Measurements from ENCODE around the gene CACNA1G. TPM values are rescaled to one million over a fixed set of nuclear protein-coding genes. Genes with fewer than 3 reads are reported as not detected.

Gene CACNA1G
- polyA plus RNA-seq, 1 donor (not counting 4 experiments of a cell fraction or from before 2014, with no cell fraction given) = 0.07 TPM

DNA sequence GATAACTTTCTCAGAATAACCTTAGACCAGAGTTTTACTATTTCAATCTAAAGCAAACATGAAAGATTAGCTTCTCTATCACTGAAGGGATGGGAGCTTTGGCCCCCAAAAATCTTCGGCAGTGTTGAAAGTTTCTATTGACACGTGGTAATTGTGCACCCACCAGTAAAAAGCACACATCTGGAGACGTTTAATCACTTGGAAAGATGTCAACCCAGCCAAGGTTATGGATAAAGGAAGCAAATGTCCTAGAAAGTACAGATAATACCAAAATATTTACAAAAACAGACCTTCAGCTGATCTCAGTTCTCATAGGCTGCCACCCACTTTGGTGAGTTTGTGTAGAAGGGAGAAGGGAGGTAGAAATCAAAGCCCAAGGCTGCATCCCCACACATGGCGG lies 47.0 kb upstream of the CACNA1G start:
- no peak for FAIRE-seq
- H3K36me3 ChIP-seq (ENCODE audit: control insufficient read depth in 2 of 2, extremely low read depth in 1 of 2, insufficient read depth in 2 of 2, low read length in 2 of 2) = no peaks in the 10 kb centered on the region
- H3K27me3 ChIP-seq (ENCODE audit: control insufficient read depth, extremely low read depth, insufficient read depth, low read length) = no peaks in the 10 kb centered on the region

DNA sequence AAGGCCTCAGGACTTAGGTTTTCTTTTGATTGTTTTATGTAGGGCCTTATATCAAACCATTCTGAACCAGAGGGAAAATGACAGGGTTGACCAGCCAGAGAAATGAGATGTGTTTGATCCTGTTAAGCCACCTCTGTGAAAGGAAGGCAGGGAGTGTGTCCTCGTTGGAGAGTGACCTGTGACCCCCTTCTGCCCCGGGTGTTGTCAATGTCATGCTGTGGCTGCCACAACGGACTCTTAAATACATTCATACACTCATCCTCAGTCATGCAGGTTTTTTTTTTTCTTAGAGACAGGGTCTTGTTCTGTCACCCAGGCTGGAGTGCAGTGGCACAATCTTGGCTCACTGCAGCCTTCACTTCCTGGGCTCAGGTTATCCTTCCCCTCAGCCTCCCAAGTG lies 46.1 kb upstream of the CACNA1G start:
- Histone ChIP-seq H3K4me3 (ENCODE audit: control insufficient read depth in 2 of 3, extremely low read depth in 1 of 3, insufficient read depth in 2 of 3, low read depth in 1 of 3, low read length in 3 of 3) (no peak overlapping the region), H4K20me1 (ENCODE audit: control insufficient read depth, extremely low read depth, insufficient read depth, low read length) (no peaks in the 10 kb centered on the region), H3K79me2 (ENCODE audit: control insufficient read depth, insufficient read depth, low read length) (peaks cover 2% of the 10 kb centered on the region), H3K4me1 (ENCODE audit: control insufficient read depth, extremely low read depth, insufficient read depth, low read length) (peaks cover 61% of the 10 kb centered on the region), H3K9ac (ENCODE audit: control insufficient read depth, extremely low read depth, insufficient read depth, low read length) (no peak overlapping the region), H2AFZ (ENCODE audit: control insufficient read depth, low read length) (no peak overlapping the region), H3K27ac (ENCODE audit: control insufficient read depth, insufficient read depth, low read length) (no peak overlapping the region), H3K9me3 (ENCODE audit: control insufficient read depth, low read depth, low read length) (no peaks in the 10 kb centered on the region), H3K9me1 (ENCODE audit: control insufficient read depth, extremely low read depth, insufficient read depth, low read length) (no peaks in the 10 kb centered on the region), H3K27me3 (ENCODE audit: control insufficient read depth, extremely low read depth, insufficient read depth, low read length) (no peaks in the 10 kb centered on the region), H3K4me2 (ENCODE audit: control insufficient read depth, extremely low read depth, insufficient read depth, low read depth, low read length) (no peak overlapping the region), H3K36me3 (ENCODE audit: control insufficient read depth in 2 of 2, extremely low read depth in 1 of 2, insufficient read depth in 2 of 2, low read length in 2 of 2) (no peaks in the 10 kb centered on the region)
- no peak for TF ChIP-seq EZH2 (IDR thresholded peaks at IDR 0.05; ENCODE audit: low read length)
- FAIRE-seq (no peak), DNase-seq (ENCODE audit: low read depth, low spot score) (no peak)
- dilution Hi-C loops (cut with MboI; ENCODE audit: extremely low pct_ligation_motif_present, low sequenced_read_pairs) = no loop called here

More for the DNA sequence above, 47.0 kb upstream of the CACNA1G start:
- no peak overlapping the region for H3K4me2 ChIP-seq (ENCODE audit: control insufficient read depth, extremely low read depth, insufficient read depth, low read depth, low read length)
- no peak overlapping the region for H3K27ac ChIP-seq (ENCODE audit: control insufficient read depth, insufficient read depth, low read length)
- no peak overlapping the region for H3K4me3 ChIP-seq (ENCODE audit: control insufficient read depth in 2 of 3, extremely low read depth in 1 of 3, insufficient read depth in 2 of 3, low read depth in 1 of 3, low read length in 3 of 3)
- peaks cover 2% of the 10 kb centered on the region for H3K79me2 ChIP-seq (ENCODE audit: control insufficient read depth, insufficient read depth, low read length)
- H3K9ac ChIP-seq (ENCODE audit: control insufficient read depth, extremely low read depth, insufficient read depth, low read length) = no peak overlapping the region
- TF ChIP-seq EZH2 (IDR thresholded peaks at IDR 0.05; ENCODE audit: low read length) = no peak
- TF ChIP-seq, protein P1, sequence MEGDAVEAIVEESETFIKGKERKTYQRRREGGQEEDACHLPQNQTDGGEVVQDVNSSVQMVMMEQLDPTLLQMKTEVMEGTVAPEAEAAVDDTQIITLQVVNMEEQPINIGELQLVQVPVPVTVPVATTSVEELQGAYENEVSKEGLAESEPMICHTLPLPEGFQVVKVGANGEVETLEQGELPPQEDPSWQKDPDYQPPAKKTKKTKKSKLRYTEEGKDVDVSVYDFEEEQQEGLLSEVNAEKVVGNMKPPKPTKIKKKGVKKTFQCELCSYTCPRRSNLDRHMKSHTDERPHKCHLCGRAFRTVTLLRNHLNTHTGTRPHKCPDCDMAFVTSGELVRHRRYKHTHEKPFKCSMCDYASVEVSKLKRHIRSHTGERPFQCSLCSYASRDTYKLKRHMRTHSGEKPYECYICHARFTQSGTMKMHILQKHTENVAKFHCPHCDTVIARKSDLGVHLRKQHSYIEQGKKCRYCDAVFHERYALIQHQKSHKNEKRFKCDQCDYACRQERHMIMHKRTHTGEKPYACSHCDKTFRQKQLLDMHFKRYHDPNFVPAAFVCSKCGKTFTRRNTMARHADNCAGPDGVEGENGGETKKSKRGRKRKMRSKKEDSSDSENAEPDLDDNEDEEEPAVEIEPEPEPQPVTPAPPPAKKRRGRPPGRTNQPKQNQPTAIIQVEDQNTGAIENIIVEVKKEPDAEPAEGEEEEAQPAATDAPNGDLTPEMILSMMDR (optimal IDR thresholded peaks at IDR 0.05 in 1 of 3, IDR thresholded peaks at IDR 0.05 in 1 of 3, conservative IDR thresholded peaks at IDR 0.05 in 1 of 3; ENCODE audit: extremely low read depth in 1 of 3, insufficient read depth in 2 of 3, low read length in 3 of 3) = no peak
- H3K9me1 ChIP-seq (ENCODE audit: control insufficient read depth, extremely low read depth, insufficient read depth, low read length) = no peaks in the 10 kb centered on the region
- dilution Hi-C loops (cut with MboI; ENCODE audit: extremely low pct_ligation_motif_present, low sequenced_read_pairs) = no loop called here
- no peaks in the 10 kb centered on the region for H3K9me3 ChIP-seq (ENCODE audit: control insufficient read depth, low read depth, low read length)
- peaks cover 60% of the 10 kb centered on the region for H3K4me1 ChIP-seq (ENCODE audit: control insufficient read depth, extremely low read depth, insufficient read depth, low read length)
- DNase-seq (ENCODE audit: low read depth, low spot score) = no peak
- H4K20me1 ChIP-seq (ENCODE audit: control insufficient read depth, extremely low read depth, insufficient read depth, low read length) = no peaks in the 10 kb centered on the region
- H2AFZ ChIP-seq (ENCODE audit: control insufficient read depth, low read length) = no peak overlapping the region
